Gastroesophageal sphincter (tissue), 4 donors: ENCODE data around the gene TFEB. TPM values are rescaled to one million over a fixed set of nuclear protein-coding genes. Genes with fewer than 3 reads are reported as not detected.

ENCODE experiments used
- ATAC-seq: fragments of 150-250 bp; one replicate; pipeline ENCODE4 v1.9.1; 2016; ENCODE audit warnings: mild to moderate bottlenecking, moderate library complexity
- H3K27ac ChIP-seq, 4 donors: fragments of 200-600 bp; sonication (generic) in 3 of 4; 1 replicate in 3 of 4; 2 replicates in 1 of 4; pipeline ENCODE4 v1.5.1; 2016 to 2019
- H3K27me3 ChIP-seq: fragments of 200-600 bp; sonication (generic); one replicate; pipeline ENCODE4 v1.5.1; 2019
- H3K36me3 ChIP-seq, 2 donors: fragments of 200-600 bp; sonication (generic); one replicate each; pipeline ENCODE4 v1.5.1; 2019; ENCODE audit warnings: control low read depth in 1 of 2
- H3K4me1 ChIP-seq, 3 donors: fragments of 200-600 bp; sonication (generic); 1 replicate in 2 of 3; 2 replicates in 1 of 3; pipeline ENCODE4 v1.5.1; 2016 to 2019; ENCODE audit warnings: control low read depth in 2 of 3
- H3K4me3 ChIP-seq, 2 donors: fragments of 200-600 bp; sonication (generic); one replicate each; pipeline ENCODE4 v1.5.1; 2019; ENCODE audit warnings: mild to moderate bottlenecking in 1 of 2, moderate library complexity in 1 of 2
- H3K9me3 ChIP-seq, 3 donors: fragments of 200-600 bp; sonication (generic); one replicate each; pipeline ENCODE4 v1.5.1; 2017 to 2019; ENCODE audit warnings: control low read depth in 2 of 3
- EP300 ChIP-seq: sonication (generic); formaldehyde crosslinking; IDR thresholded peaks from one replicate; pipeline ENCODE4 v1.6.1; 2017; ENCODE audit warnings: antibody characterized with exemption, mild to moderate bottlenecking
- POLR2A ChIP-seq, 2 donors: fragments of 450-650 bp; IDR thresholded peaks; one replicate each; pipeline ENCODE4 v1.6.1; 2017; ENCODE audit warnings: antibody characterized with exemption in 2 of 2, mild to moderate bottlenecking in 2 of 2, moderate library complexity in 1 of 2
- POLR2AphosphoS5 ChIP-seq: sonication (generic); formaldehyde crosslinking; IDR thresholded peaks from one replicate; pipeline ENCODE4 v1.6.1; 2017; ENCODE audit warnings: antibody characterized with exemption
- WGBS, 2 donors: methylation state at CpG; one replicate each; pipeline ENCODE4 v1.1.5; 2018; ENCODE audit warnings: low coverage in 1 of 2; 5-methylcytosine and 5-hydroxymethylcytosine counted together
- total RNA-seq, 4 donors: library from RNA; depleted of rRNA; stranded (reverse); fragments of >200 nt; gene quantifications; one replicate each; pipeline ENCODE4 v1.1.0, GENCODE V29; 2016
- TF ChIP-seq, protein P1 (sequence below), 4 experiments: fragments of 200-600 bp in 2 of 4; fragments of 450-650 bp in 2 of 4; sonication (generic) in 1 of 4; IDR thresholded peaks; one replicate each; pipeline ENCODE4 v1.5.1; 2017 to 2019; ENCODE audit warnings: antibody characterized with exemption in 4 of 4, mild to moderate bottlenecking in 2 of 4, moderate library complexity in 2 of 4

Gene TFEB
- total RNA-seq, 4 donors from 2014 or later = 16.6 to 42.8 (median 26.1) TPM

DNA sequence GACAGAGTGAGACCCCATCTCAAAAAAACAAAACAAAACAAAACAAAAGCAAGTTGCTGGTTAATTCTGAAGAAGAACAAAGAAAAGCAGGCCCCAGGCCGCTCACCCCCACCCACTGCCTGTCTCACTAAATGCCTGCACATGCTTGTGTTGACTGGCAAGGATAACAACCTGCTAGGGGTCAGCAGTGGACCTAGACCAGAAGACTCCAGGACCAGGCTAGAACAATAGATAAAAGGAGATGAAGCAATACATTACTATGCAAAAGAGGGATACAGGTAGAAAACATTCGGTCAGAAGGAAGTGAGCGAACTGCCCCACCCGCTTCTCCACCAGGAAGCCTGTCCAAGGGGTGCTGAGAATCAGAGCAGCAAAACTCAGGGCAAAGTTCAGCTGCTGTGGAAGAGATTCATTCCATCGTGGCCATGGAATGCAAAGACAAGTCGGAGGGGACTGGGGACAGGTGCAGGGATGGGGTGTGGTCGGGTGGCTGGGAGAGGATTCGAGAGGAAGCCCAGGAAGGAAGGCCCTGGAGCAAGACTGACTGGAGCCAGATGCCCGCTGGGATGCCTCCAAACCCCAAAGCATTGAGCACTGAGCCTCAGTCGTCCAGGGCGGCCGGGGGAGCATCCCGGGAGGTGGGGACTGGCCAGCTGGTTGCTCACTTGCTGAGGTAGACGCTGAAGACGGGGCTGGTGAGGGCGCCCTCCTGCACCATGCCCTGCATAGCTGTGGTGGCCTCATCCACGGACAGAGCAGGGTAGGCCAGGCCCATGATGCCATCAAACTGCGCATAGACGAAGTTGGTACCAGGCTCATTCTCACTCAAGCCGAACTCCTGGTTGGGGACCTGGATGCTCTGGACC is 6.5 kb upstream of the TFEB start:
- ATAC-seq = no peak
- no peaks in the 10 kb centered on the region for H3K27me3 ChIP-seq
- no peaks in the 10 kb centered on the region for H3K4me1 ChIP-seq
- TF ChIP-seq POLR2AphosphoS5 = no peak
- TF ChIP-seq, protein P1, sequence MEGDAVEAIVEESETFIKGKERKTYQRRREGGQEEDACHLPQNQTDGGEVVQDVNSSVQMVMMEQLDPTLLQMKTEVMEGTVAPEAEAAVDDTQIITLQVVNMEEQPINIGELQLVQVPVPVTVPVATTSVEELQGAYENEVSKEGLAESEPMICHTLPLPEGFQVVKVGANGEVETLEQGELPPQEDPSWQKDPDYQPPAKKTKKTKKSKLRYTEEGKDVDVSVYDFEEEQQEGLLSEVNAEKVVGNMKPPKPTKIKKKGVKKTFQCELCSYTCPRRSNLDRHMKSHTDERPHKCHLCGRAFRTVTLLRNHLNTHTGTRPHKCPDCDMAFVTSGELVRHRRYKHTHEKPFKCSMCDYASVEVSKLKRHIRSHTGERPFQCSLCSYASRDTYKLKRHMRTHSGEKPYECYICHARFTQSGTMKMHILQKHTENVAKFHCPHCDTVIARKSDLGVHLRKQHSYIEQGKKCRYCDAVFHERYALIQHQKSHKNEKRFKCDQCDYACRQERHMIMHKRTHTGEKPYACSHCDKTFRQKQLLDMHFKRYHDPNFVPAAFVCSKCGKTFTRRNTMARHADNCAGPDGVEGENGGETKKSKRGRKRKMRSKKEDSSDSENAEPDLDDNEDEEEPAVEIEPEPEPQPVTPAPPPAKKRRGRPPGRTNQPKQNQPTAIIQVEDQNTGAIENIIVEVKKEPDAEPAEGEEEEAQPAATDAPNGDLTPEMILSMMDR (IDR thresholded peaks at IDR 0.05) = no peak
- no peak for TF ChIP-seq POLR2A (IDR thresholded peaks at IDR 0.05)
- no peak for TF ChIP-seq EP300
- WGBS, 2 donors = 82 to 88% methylated on average over 12 to 15 of the region's 20 CpGs
- no peaks in the 10 kb centered on the region for H3K9me3 ChIP-seq
- no peak overlapping the region for H3K4me3 ChIP-seq
- H3K36me3 ChIP-seq = no peaks in the 10 kb centered on the region
- H3K27ac ChIP-seq = no peak overlapping the region

DNA sequence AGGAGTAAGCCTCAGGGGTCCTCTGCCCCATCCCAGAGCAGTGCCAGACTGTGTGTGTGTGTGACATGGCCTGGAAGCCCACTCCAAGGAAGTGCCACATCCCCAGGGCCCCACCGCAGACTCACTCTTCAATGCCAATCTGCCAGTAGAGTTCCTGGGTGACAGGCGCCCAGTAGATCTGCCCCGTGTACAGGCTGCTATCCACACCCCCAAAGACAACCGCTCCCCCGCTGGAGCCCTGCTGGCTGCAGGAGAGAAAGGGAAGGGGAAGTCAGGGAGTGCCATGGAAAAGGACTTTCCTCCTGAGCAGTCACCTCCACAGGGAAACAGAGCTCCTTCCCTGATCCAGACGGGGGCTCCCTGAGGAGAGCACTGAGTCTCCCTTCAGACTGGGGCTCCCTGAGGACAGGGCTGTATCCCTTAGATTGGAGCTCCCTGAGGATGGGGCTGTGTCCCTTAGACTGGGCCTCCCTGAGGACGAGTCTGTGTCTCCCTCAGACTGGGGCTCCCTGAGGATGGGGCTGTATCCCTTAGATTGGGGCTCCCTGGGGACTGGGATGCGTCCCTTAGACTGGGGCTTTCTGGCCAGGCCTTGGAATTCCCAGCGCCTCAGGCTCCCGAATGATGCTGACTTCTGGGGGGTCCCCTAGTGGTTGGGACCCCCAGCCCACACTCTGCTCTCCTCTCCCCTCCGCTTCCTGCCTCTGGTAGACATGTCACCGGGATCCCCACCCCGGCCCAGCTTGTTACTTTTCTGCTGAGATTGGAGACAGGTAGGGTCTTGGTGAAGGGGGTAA is 5.2 kb upstream of the TFEB start:
- H3K4me1 ChIP-seq = peaks cover 0 to 7% (median 0%) of the 10 kb centered on the region in 3 donors
- TF ChIP-seq POLR2A (IDR thresholded peaks at IDR 0.05) = no peak
- no peak for TF ChIP-seq POLR2AphosphoS5
- TF ChIP-seq EP300 = no peak
- TF ChIP-seq, protein P1 (IDR thresholded peaks at IDR 0.05) = no peak
- no peaks in the 10 kb centered on the region for H3K27me3 ChIP-seq
- H3K9me3 ChIP-seq = no peaks in the 10 kb centered on the region
- WGBS, 2 donors = 53 to 80% methylated on average over 2 to 3 of the region's 13 CpGs
- no peak for ATAC-seq
- no peaks in the 10 kb centered on the region for H3K36me3 ChIP-seq
- H3K4me3 ChIP-seq = no peak overlapping the region
- no peak overlapping the region for H3K27ac ChIP-seq

DNA sequence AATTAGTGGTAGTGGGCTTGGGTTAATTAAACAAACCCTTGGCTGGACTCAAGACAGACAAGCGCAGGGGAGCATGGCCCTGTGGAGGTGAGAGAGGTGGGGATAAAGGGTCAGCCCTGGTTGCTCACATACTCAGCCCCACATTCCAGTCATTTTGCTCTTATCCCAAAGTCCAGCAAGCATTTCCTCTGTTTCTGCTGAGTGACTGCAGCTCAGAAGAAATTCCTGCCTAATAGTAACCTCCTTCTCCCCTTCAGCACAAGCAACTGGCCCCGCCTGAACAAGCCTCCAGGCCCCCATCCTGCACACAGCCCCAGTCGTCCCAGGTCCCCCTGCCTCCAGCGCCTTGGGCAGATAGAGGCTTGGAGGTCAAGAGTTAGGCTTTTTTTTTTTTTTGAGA is 3.6 kb upstream of the TFEB start:
- H3K36me3 ChIP-seq = no peaks in the 10 kb centered on the region
- H3K4me3 ChIP-seq = no peak overlapping the region
- WGBS, 2 donors = 65 to 85% methylated on average over 3 to 4 of the region's 4 CpGs
- H3K4me1 ChIP-seq = peaks cover 0 to 8% (median 0%) of the 10 kb centered on the region in 3 donors
- no peak for ATAC-seq
- no peaks in the 10 kb centered on the region for H3K27me3 ChIP-seq
- H3K27ac ChIP-seq = no peak overlapping the region
- no peaks in the 10 kb centered on the region for H3K9me3 ChIP-seq
- TF ChIP-seq, protein P1 (IDR thresholded peaks at IDR 0.05) = no peak
- TF ChIP-seq POLR2A (IDR thresholded peaks at IDR 0.05) = no peak
- no peak for TF ChIP-seq EP300
- TF ChIP-seq POLR2AphosphoS5 = no peak

DNA sequence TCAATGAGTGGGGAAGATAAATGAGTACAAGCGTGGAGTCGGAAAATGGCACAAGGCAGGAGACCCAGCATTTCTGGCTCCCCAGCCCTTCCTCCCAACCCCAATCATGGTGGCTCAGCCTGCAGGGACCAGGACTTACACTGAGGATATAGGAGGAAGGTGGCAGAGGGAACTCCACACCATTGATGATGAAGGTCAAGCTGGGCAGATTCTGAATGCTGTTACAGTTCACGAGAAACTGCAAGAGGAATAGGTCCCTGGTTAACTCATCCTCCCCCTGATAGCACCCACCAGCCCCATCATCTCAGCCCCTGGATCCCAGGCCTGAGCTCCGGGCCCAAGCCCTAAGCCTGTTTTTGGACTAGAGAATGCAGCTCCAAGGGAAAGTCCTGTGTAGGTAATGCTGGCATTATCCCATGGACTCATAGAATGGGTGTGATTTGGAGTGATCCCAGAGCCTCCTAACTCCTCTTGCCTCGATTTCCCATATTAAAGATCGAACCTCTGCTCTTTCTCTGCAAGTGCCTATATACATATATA is 2.3 kb upstream of the TFEB start:
- Histone ChIP-seq H3K4me3 (no peak overlapping the region), H3K27ac (no peak overlapping the region), H3K4me1 (peaks cover 0 to 21% (median 7%) of the 10 kb centered on the region in 3 donors), H3K36me3 (no peaks in the 10 kb centered on the region), H3K27me3 (no peaks in the 10 kb centered on the region), H3K9me3 (no peaks in the 10 kb centered on the region)
- 88% methylated on average over 2 to 6 of the region's 6 CpGs for WGBS, 2 donors
- no peak for TF ChIP-seq EP300
- ATAC-seq = no peak

DNA sequence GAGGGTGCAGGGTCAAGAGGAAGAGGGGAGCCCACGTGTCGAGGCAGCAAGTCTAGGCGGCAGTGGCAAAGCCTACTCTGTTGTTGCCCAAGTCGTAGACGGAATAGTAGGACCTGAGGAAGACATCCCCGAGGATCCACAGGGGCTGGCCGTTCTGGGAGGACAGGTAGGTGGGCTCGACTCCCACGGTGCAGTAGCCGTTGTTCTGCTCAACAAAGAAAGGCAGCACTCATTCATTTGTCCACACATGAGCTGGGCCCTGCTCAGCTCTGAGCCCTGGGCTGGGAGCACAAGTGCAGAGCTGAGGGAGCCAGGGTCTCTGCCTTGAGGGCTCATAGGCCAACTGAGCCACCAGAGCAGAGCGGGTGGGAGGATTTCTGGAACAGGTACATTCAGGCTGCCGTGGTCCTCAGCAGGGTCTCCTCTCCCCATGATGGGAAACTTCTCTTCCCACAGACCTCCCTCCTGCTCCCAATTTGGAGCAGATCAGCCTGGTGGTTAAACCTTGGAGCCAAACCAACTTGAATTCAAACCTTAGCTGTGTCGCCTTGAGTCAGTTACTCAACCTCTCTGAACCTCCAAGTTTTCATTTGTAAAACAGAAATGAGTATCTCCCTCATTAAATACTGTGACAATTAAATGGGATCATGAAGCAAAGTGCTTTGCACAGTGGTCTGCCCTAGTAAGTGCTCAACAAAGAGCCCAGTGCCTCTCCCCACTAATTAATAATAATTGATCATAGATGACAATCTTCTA is 1.6 kb upstream of the TFEB start:
- 83% methylated on average over 1 of the region's 13 CpGs; no CpG with 5 or more reads in 1 of the 2 donors for WGBS, 2 donors
- TF ChIP-seq POLR2AphosphoS5 (no peak), POLR2A (IDR thresholded peaks at IDR 0.05) (no peak), EP300 (no peak)
- TF ChIP-seq, protein P1 (IDR thresholded peaks at IDR 0.05) = no peak
- Histone ChIP-seq H3K4me3 (no peak overlapping the region), H3K36me3 (no peaks in the 10 kb centered on the region), H3K9me3 (no peaks in the 10 kb centered on the region), H3K4me1 (peaks cover 0 to 28% (median 9%) of the 10 kb centered on the region in 3 donors), H3K27ac (no peak overlapping the region), H3K27me3 (no peaks in the 10 kb centered on the region)
- no peak for ATAC-seq
